OCI-LY1 (cell line): ENCODE measurements around the gene KCNK16.

Experiments used
- H2AFZ ChIP-seq: fragments of 200-600 bp; sonication (generic), shearing (Covaris generic); 2 replicates; pipeline ENCODE4 v1.6.0; 2014; ENCODE audit warnings: antibody characterized with exemption, mild to moderate bottlenecking, low read length
- H3F3A ChIP-seq: fragments of 200-600 bp; sonication (generic), shearing (Covaris generic); 2 replicates; pipeline ENCODE4 v1.6.0; 2014; ENCODE audit warnings: mild to moderate bottlenecking, antibody characterized with exemption, low read length, moderate library complexity; ENCODE audit not compliant: insufficient read depth
- H3K27ac ChIP-seq: fragments of 200-600 bp; sonication (generic); 2 replicates; pipeline ENCODE4 v1.5.1; 2014; ENCODE audit warnings: low read length, mixed run types, mild to moderate bottlenecking, low read depth; ENCODE audit not compliant: poor library complexity, severe bottlenecking
- H3K27me3 ChIP-seq: fragments of 200-600 bp; sonication (generic); 2 replicates; pipeline ENCODE4 v1.6.0; 2014; ENCODE audit warnings: antibody characterized with exemption, mild to moderate bottlenecking, low read length, moderate library complexity; ENCODE audit not compliant: insufficient read depth
- H3K36me3 ChIP-seq: fragments of 200-600 bp; sonication (generic); 2 replicates; pipeline ENCODE4 v1.6.1; 2014; ENCODE audit warnings: mild to moderate bottlenecking, antibody characterized with exemption, low read length, moderate library complexity, mixed read lengths; ENCODE audit not compliant: insufficient read depth
- H3K4me1 ChIP-seq: fragments of 200-600 bp; sonication (generic); 2 replicates; pipeline ENCODE4 v1.5.1; 2014; ENCODE audit warnings: mild to moderate bottlenecking, low read length, moderate library complexity; ENCODE audit not compliant: insufficient read depth, severe bottlenecking
- H3K4me2 ChIP-seq: fragments of 200-600 bp; sonication (generic), shearing (Covaris generic); 2 replicates; pipeline ENCODE4 v1.6.1; 2014; ENCODE audit warnings: low read length
- H3K4me3 ChIP-seq: fragments of 200-600 bp; sonication (generic); 2 replicates; pipeline ENCODE4 v1.5.1; 2014; ENCODE audit warnings: low read length, low read depth, mild to moderate bottlenecking, mixed read lengths; ENCODE audit not compliant: poor library complexity, severe bottlenecking
- H3K79me2 ChIP-seq: fragments of 200-600 bp; shearing (Covaris generic); 2 replicates; pipeline ENCODE4 v1.6.1; 2016; ENCODE audit warnings: mixed run types, low read length, mixed read lengths; ENCODE audit not compliant: insufficient read depth
- H3K9ac ChIP-seq: fragments of 200-600 bp; sonication (generic), shearing (Covaris generic); 2 replicates; pipeline ENCODE4 v1.6.1; 2014; ENCODE audit warnings: mild to moderate bottlenecking, low read length, mixed read lengths
- H3K9me2 ChIP-seq: fragments of 200-600 bp; sonication (generic), shearing (Covaris generic); 2 replicates; pipeline ENCODE4 v1.6.1; 2014; ENCODE audit warnings: low read depth, mild to moderate bottlenecking, low read length, mixed read lengths
- H3K9me3 ChIP-seq: fragments of 200-600 bp; shearing (Covaris generic); 2 replicates; pipeline ENCODE4 v1.6.1; 2014; ENCODE audit warnings: low read length, mixed read lengths
- H4K20me1 ChIP-seq: fragments of 200-600 bp; sonication (generic), shearing (Covaris generic); 2 replicates; pipeline ENCODE4 v1.6.0; 2016; ENCODE audit warnings: mild to moderate bottlenecking, low read length; ENCODE audit not compliant: insufficient read depth
- CTCF ChIP-seq: fragments of 200-600 bp; sonication (generic), shearing (Covaris generic); IDR thresholded peaks from 2 replicates; pipeline ENCODE4 v1.5.1; 2017; ENCODE audit warnings: mild to moderate bottlenecking, antibody characterized with exemption, low read length, moderate library complexity, mixed read lengths
- EZH2 ChIP-seq: fragments of 200-600 bp; sonication (generic), shearing (Covaris generic); IDR thresholded peaks from 2 replicates; pipeline ENCODE4 v1.8.0; 2017; ENCODE audit warnings: borderline replicate concordance, mixed run types, mild to moderate bottlenecking, antibody characterized with exemption, low read length, moderate library complexity, mixed read lengths

The KCNK16 gene

GRCh38 chr6:39302669-39303424 is 19.7 kb downstream of the KCNK16 start:
- peak overlapping the region; percentile 58; the same call in 1 of the 2 replicates for H3K4me2 ChIP-seq

GRCh38 chr6:39302011-39302410 is 20.5 kb downstream of the KCNK16 start:
- Histone ChIP-seq H3K9me2 (no peaks in the 10 kb centered on the region), H3K4me3 (no peak overlapping the region), H3K36me3 (no peaks in the 10 kb centered on the region), H3K4me2 (no peak overlapping the region), H3K9me3 (no peaks in the 10 kb centered on the region), H3K79me2 (no peaks in the 10 kb centered on the region), H3K4me1 (peaks cover 4% of the 10 kb centered on the region), H3K27ac (no peak overlapping the region), H3F3A (no peaks in the 10 kb centered on the region), H3K9ac (no peak overlapping the region), H2AFZ (no peak overlapping the region), H3K27me3 (no peaks in the 10 kb centered on the region), H4K20me1 (no peaks in the 10 kb centered on the region)
- no peak for TF ChIP-seq CTCF
- TF ChIP-seq EZH2, result no peak

More at GRCh38 chr6:39302669-39303424, 19.7 kb downstream of the KCNK16 start:
- Histone ChIP-seq H4K20me1 (no peaks in the 10 kb centered on the region), H2AFZ (no peak overlapping the region), H3K4me1 (peaks cover 4% of the 10 kb centered on the region), H3K9ac (no peak overlapping the region), H3K27me3 (no peaks in the 10 kb centered on the region), H3F3A (no peaks in the 10 kb centered on the region), H3K36me3 (no peaks in the 10 kb centered on the region), H3K9me3 (no peaks in the 10 kb centered on the region), H3K4me3 (no peak overlapping the region), H3K9me2 (no peaks in the 10 kb centered on the region), H3K27ac (no peak overlapping the region), H3K79me2 (no peaks in the 10 kb centered on the region)
- peak; percentile 75 for TF ChIP-seq CTCF
- no peak for TF ChIP-seq EZH2

- Histone ChIP-seq H3K27ac (no peak overlapping the region), H3K79me2 (no peaks in the 10 kb centered on the region), H3K27me3 (no peaks in the 10 kb centered on the region), H3F3A (no peaks in the 10 kb centered on the region), H3K4me1 (peaks cover 4% of the 10 kb centered on the region), H3K9ac (no peak overlapping the region), H3K9me3 (no peaks in the 10 kb centered on the region), H3K9me2 (no peaks in the 10 kb centered on the region), H2AFZ (no peak overlapping the region), H3K36me3 (no peaks in the 10 kb centered on the region), H3K4me2 (no peak overlapping the region), H4K20me1 (no peaks in the 10 kb centered on the region), H3K4me3 (no peak overlapping the region)
- peak; percentile 56 for TF ChIP-seq CTCF
- TF ChIP-seq EZH2, result no peak
These were observed 20.9 kb downstream of the KCNK16 start for GRCh38 chr6:39301606-39302005.
